Kidney (tissue), 14 donors: ENCODE data around the gene ADPRH. TPM values are rescaled to one million over a fixed set of nuclear protein-coding genes. Genes with fewer than 3 reads are reported as not detected.

Experiments
- DNase-seq, 5 donors: peaks; one replicate each; pipeline ENCODE4 v3.0.0-alpha.2; 2013 to 2020
- FAIRE-seq: peaks from 2 replicates; lab custom pipeline; 2012; peaks lifted over from hg19 to GRCh38; lab: Jason Lieb, UNC
- H3K27ac ChIP-seq, 2 donors: one replicate each; pipeline ENCODE4 v1.7.0; 2013; ENCODE audit warnings: low read depth in 2 of 2, low read length in 2 of 2, inconsistent platforms in 1 of 2
- H3K27me3 ChIP-seq: one replicate; pipeline ENCODE4 v1.7.1; 2013; ENCODE audit warnings: low read length, inconsistent platforms; ENCODE audit not compliant: control insufficient read depth, insufficient read depth
- H3K36me3 ChIP-seq, 3 donors: one replicate each; pipeline versions ENCODE4 v1.7.0 to v1.7.1; 2013; ENCODE audit warnings: low read length in 3 of 3, control low read depth in 1 of 3, inconsistent platforms in 1 of 3; ENCODE audit not compliant: insufficient read depth in 3 of 3, control insufficient read depth in 2 of 3
- H3K4me1 ChIP-seq, 3 donors: one replicate each; pipeline versions ENCODE4 v1.7.0 to v1.7.1; 2013; ENCODE audit warnings: low read length in 3 of 3, inconsistent platforms in 1 of 3, low read depth in 1 of 3; ENCODE audit not compliant: control insufficient read depth in 2 of 3, insufficient read depth in 2 of 3
- H3K4me3 ChIP-seq, 3 donors: one replicate each; pipeline versions ENCODE4 v1.7.0 to v1.8.1; 2013; ENCODE audit warnings: low read length in 3 of 3, control low read depth in 1 of 3, inconsistent platforms in 1 of 3
- H3K9ac ChIP-seq, 3 donors: one replicate each; pipeline versions ENCODE4 v1.7.0 to v1.7.1; 2013; ENCODE audit warnings: low read length in 3 of 3, control low read depth in 1 of 3, inconsistent platforms in 1 of 3
- H3K9me3 ChIP-seq, 3 donors: one replicate each; pipeline versions ENCODE4 v1.7.0 to v1.7.1; 2013; ENCODE audit warnings: low read length in 3 of 3, control low read depth in 1 of 3, inconsistent platforms in 1 of 3; ENCODE audit not compliant: control insufficient read depth in 2 of 3, insufficient read depth in 1 of 3
- intact Hi-C: fragments of 100-400 bp; cut with DNase I; formaldehyde crosslinking; loops from one replicate; pipeline ENCODE4 v1.11.1; 2022
- polyA plus RNA-seq: library from polyadenylated mRNA; stranded (reverse); fragments of 350-450 nt; fragmentation: Illumina TruSeq; extraction: RNeasy Lipid Tissue Mini Kit (QIAGEN cat#74804); gene quantifications from one replicate; pipeline ENCODE4 v1.2.3, GENCODE V29; 2014; ENCODE audit warnings: low read depth, low replicate concordance; ENCODE audit not compliant: insufficient read depth
- total RNA-seq: library from RNA; stranded (reverse); fragmentation: NEBNext Ultra II Directional; extraction: Animal tissue kit (Norgen Biotek cat#: 25700); gene quantifications from one replicate; pipeline ENCODE4 v1.2.1, GENCODE V29; 2021
- TF ChIP-seq, protein P1 (sequence below): IDR thresholded peaks from 3 replicates; pipeline ENCODE4 v1.5.1; 2012; ENCODE audit warnings: mild to moderate bottlenecking, moderate library complexity, borderline replicate concordance; ENCODE audit not compliant: insufficient read depth; ENCODE audit errors: extremely low read depth
- donor health status: control.
- donor health status: control.
- donor health status: control.
- donor health status: control.
- donor health status: control.
- donor health status: DM: yes; HTN: yes; CAD: no.
- donor health status: Normal renal cell carcinoma (clear cell type).

The ADPRH gene
- total and polyA plus RNA-seq, 2 donors from 2014 or later = 5.2 to 15.0 TPM

DNA sequence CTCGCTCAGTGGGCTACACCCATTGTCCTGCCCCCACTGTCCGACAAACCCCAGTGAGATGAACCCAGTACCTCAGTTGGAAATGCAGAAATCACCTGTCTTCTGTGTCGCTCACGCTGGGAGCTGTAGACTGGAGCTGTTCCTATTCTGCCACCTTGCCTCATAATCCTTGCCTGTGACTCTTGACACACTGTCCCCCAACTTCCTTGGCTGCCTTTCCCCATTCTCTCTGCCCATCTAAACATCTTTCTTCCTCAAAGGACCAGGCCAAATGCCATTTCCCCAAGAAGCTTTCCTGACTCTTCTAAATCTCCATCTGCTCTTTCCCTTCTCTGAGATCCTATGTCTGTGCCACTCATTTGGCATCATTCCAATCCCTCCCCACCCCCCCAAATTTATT lies 10.1 kb upstream of the ADPRH start:
- Histone ChIP-seq H3K4me1 (no peaks in the 10 kb centered on the region), H3K36me3 (no peaks in the 10 kb centered on the region), H3K27ac (no peak overlapping the region), H3K9ac (no peak overlapping the region), H3K4me3 (no peak overlapping the region), H3K9me3 (no peaks in the 10 kb centered on the region), H3K27me3 (no peaks in the 10 kb centered on the region)
- intact Hi-C loops = no loop called here
- TF ChIP-seq, protein P1, sequence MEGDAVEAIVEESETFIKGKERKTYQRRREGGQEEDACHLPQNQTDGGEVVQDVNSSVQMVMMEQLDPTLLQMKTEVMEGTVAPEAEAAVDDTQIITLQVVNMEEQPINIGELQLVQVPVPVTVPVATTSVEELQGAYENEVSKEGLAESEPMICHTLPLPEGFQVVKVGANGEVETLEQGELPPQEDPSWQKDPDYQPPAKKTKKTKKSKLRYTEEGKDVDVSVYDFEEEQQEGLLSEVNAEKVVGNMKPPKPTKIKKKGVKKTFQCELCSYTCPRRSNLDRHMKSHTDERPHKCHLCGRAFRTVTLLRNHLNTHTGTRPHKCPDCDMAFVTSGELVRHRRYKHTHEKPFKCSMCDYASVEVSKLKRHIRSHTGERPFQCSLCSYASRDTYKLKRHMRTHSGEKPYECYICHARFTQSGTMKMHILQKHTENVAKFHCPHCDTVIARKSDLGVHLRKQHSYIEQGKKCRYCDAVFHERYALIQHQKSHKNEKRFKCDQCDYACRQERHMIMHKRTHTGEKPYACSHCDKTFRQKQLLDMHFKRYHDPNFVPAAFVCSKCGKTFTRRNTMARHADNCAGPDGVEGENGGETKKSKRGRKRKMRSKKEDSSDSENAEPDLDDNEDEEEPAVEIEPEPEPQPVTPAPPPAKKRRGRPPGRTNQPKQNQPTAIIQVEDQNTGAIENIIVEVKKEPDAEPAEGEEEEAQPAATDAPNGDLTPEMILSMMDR = no peak
- DNase-seq = no peak
- no peak for FAIRE-seq

GRCh38 chr3:119570229-119570628 lies 9.1 kb upstream of the ADPRH start:
- Histone ChIP-seq H3K4me1 (no peaks in the 10 kb centered on the region), H3K27me3 (no peaks in the 10 kb centered on the region), H3K9me3 (no peaks in the 10 kb centered on the region), H3K36me3 (no peaks in the 10 kb centered on the region), H3K9ac (no peak overlapping the region), H3K27ac (no peak overlapping the region), H3K4me3 (no peak overlapping the region)
- no peak for DNase-seq
- TF ChIP-seq, protein P1 = no peak
- FAIRE-seq = no peak
- intact Hi-C loops = no loop called here

DNA sequence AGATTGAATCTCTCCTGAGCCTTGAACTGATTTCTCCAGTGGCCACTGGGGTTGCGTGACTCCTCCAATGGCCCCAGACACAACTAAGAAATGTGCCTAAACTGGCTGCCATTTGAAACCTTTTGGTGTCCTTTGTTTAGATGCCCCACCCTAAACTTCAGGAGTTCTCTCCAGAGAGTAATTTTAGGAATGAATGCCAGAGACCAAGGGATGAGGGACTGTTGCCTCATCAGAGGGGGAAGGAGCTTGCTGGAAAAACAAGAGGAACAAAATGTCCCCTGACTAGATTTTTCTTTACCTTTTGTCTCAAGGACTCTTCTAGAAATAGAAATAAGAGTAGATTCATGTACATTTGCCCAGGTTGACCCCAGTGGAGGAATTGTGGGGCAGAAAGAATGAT lies 8.1 kb upstream of the ADPRH start:
- H3K9me3 ChIP-seq = no peaks in the 10 kb centered on the region
- TF ChIP-seq, protein P1 = no peak
- no peak for DNase-seq
- no peak overlapping the region for H3K9ac ChIP-seq
- H3K4me3 ChIP-seq = no peak overlapping the region
- H3K27me3 ChIP-seq = no peaks in the 10 kb centered on the region
- no peaks in the 10 kb centered on the region for H3K36me3 ChIP-seq
- H3K4me1 ChIP-seq = no peaks in the 10 kb centered on the region
- FAIRE-seq = no peak
- intact Hi-C loops = no loop called here
- H3K27ac ChIP-seq = no peak overlapping the region

GRCh38 chr3:119571688-119572087 lies 7.6 kb upstream of the ADPRH start:
- no peak for DNase-seq
- Histone ChIP-seq H3K27me3 (no peaks in the 10 kb centered on the region), H3K27ac (no peak overlapping the region), H3K9me3 (no peaks in the 10 kb centered on the region), H3K9ac (no peak overlapping the region), H3K4me1 (no peaks in the 10 kb centered on the region), H3K4me3 (no peak overlapping the region), H3K36me3 (no peaks in the 10 kb centered on the region)
- no peak for FAIRE-seq
- intact Hi-C loops = no loop called here
- TF ChIP-seq, protein P1 = no peak
